ENCODE data around the gene SENP8.

The SENP8 gene

GRCh38 chr15:72173401-72173800 lies 55.2 kb downstream of the SENP8 start:
- H3K4me3 ChIP-seq (replicated peaks in 1 of 2; ENCODE audit: low read depth in 2 of 2, low read length in 2 of 2): no peak overlapping the region
- DNase-seq (ENCODE audit: low read depth in 2 of 2): no peak
- no peak for TF ChIP-seq CTCF (IDR thresholded peaks at IDR 0.05; ENCODE audit: low read depth, low read length)

DNA sequence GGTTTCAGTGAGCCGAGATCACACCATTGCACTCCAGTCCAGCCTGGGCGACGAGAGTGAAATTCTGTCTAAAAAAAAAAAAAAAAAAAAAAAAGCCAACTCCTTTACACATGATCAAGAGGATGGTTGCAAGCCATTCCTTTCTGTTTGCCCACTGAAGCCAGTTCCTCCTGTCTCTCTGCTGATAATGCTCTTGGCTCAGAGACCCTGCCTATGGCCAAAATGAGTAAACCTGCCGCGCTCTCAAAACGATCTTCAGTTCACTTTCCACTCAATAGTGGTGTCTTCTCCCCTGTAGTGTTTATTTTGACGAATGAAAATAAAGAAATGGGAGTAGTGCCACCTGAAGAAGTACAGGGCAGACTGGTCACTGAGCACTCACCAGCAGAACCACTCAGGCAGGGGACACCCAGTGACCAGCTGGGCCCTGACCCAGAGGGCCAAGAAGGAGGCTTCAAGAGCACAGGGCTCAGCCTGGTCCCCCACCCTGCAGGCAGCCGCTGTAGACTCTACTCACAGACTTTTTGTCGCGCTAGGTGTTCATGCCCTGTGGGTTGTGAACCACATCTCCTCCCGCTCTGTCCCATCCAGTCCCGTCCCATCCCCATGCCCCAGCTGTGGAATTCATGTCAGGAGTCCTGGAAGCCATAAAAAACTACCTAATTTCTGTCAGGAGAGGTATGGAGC lies 55.8 kb downstream of the SENP8 start:
- no peak overlapping the region for H3K4me3 ChIP-seq (replicated peaks in 1 of 2; ENCODE audit: low read depth in 2 of 2, low read length in 2 of 2)
- DNase-seq (ENCODE audit: low read depth in 2 of 2): no peak
- no peak for TF ChIP-seq CTCF (IDR thresholded peaks at IDR 0.05; ENCODE audit: low read depth, low read length)

DNA sequence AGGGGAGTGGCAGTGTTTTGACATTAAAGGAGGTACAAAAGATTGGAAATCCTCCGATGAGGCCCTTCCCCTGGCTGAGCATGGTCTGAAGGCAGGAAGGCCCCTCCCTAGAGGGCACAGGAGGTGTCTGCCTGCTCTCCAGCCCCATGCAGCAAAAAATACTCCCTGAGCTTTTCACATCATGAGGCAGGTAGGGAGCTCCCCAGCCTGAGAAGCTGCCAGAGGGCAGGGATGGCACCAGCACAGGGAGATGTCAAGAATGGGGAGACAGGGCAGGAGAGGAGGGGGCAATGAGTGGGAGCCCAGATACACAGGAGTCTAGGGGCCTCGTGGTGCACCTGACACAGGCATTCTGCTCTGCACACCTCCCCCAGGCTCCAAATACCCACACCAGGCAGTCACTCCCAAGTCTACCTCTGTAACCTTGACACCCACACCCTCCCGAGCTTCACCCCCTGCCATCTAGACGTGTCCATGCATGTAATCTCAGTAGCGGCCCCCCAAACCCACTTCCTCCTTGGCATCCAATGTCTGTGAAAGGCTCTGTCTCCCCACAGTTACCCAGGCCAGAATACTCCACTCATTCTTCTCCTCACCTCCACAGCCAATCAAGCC lies 56.5 kb downstream of the SENP8 start:
- TF ChIP-seq CTCF (IDR thresholded peaks at IDR 0.05; ENCODE audit: low read depth, low read length): no peak
- no peak overlapping the region for H3K4me3 ChIP-seq (replicated peaks in 1 of 2; ENCODE audit: low read depth in 2 of 2, low read length in 2 of 2)
- DNase-seq (ENCODE audit: low read depth in 2 of 2): no peak

DNA sequence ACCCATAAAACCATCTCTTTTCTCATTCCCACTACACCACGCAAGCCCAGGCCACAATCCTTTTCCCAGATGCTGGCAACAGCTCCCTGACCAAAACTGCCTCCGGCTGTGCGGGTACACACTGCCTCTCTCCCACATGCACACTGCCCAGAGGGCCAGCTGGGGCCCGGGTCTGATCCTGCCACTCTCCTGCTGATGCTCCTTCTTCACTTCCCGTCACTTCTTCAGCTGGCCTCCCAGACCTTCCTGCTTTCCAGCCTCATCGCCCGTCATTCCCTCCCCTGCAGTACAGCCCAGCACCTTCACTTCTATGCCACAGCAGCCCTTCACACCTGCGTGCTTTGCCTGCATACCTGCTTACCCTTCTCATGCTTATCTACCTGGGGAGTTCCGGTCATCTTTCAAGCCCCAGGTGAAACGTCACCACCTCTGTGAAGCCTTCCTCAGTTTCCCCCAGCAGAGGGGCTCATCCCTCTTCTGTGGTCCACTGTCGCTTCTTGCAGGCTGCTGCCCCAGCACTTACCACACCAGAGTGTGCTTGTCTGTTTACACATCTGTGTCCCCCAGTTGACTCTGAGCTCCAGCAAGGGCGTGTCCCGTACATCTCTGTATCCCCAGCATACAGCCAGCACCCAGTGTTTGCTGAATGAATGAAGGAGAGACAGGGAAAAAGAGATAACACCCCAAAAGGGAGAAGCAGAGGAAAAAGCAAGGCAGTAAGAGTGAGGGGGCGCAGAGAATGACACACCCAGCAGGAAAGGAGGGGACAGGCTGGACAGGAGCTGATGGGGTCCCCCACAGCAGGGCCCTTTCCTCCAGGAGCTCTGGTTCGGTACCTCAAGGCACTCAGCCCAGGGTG lies 57.2 kb downstream of the SENP8 start:
- no peak for TF ChIP-seq CTCF (IDR thresholded peaks at IDR 0.05; ENCODE audit: low read depth, low read length)
- no peak for DNase-seq (ENCODE audit: low read depth in 2 of 2)
- H3K4me3 ChIP-seq (replicated peaks in 1 of 2; ENCODE audit: low read depth in 2 of 2, low read length in 2 of 2): no peak overlapping the region

DNA sequence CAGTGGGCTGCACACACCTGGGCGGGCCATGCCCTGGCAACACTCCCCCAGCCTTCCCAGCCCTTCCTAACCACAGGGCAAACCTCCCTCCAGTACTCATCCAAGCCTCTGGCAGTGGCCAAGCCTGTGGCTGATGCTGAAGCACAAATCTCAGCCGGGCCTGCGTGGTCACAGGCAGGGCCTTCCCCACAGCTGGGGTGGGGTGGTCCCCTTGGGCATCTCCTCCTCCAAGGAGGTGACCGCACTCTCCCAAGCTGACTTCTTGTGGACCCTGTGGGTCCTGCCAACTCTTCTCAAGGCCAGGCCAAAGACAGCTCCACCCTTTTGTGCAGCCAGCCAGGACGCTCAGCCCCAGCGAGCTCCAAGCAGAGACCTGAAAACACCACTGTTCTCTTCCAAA lies 58.0 kb downstream of the SENP8 start:
- H3K4me3 ChIP-seq (replicated peaks in 1 of 2; ENCODE audit: low read depth in 2 of 2, low read length in 2 of 2): no peak overlapping the region
- no peak for DNase-seq (ENCODE audit: low read depth in 2 of 2)
- TF ChIP-seq CTCF (IDR thresholded peaks at IDR 0.05; ENCODE audit: low read depth, low read length): no peak

DNA sequence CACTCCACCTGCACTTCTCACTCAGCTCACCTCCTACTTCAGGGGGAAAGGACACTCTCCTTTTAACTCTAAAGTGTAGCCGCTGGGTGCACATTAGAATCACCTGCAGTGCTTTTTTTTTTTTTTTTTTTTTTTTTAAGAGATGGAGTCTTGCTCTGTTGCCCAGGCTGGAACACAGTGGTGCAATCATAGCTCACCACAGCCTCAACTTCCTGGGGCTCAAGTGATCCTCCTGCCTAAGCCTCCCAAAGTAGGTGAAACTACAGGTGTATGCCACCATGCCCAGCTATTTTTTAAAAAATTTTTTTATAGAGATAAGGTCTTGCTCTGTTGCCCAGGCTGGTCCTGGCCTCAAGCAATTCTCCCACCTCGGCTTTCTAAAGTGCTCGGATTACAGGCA lies 58.5 kb downstream of the SENP8 start:
- H3K4me3 ChIP-seq (replicated peaks in 1 of 2; ENCODE audit: low read depth in 2 of 2, low read length in 2 of 2): no peak overlapping the region
- no peak for DNase-seq (ENCODE audit: low read depth in 2 of 2)
- no peak for TF ChIP-seq CTCF (IDR thresholded peaks at IDR 0.05; ENCODE audit: low read depth, low read length)
